Spleen (tissue), 11 donors: ENCODE results near the gene TCF7L2. TPM values are rescaled to one million over a fixed set of nuclear protein-coding genes. Genes with fewer than 3 reads are reported as not detected.

Experiments used
- DNase-seq: peaks from one replicate; pipeline ENCODE4 v3.0.0-alpha.2; 2020
- H3K27ac ChIP-seq, 8 donors: fragments of 200-600 bp; sonication (generic) in 7 of 8; 1 replicate in 4 of 8; 2 replicates in 4 of 8; pipeline versions ENCODE4 v1.5.0 to v1.8.0; 2016 to 2021; ENCODE audit warnings: inconsistent platforms in 4 of 8, mild to moderate bottlenecking in 4 of 8, moderate library complexity in 1 of 8
- H3K27me3 ChIP-seq, 7 donors: fragments of 200-600 bp; sonication (generic) in 6 of 7; replicated peaks in 1 of 7; 1 replicate in 4 of 7; 2 replicates in 3 of 7; pipeline versions ENCODE4 v1.5.0 to v1.8.0; 2016 to 2021; ENCODE audit warnings: inconsistent platforms in 3 of 7, mild to moderate bottlenecking in 1 of 7
- H3K36me3 ChIP-seq, 6 donors: fragments of 200-600 bp; sonication (generic) in 5 of 6; 1 replicate in 4 of 6; 2 replicates in 2 of 6; pipeline versions ENCODE4 v1.5.0 to v1.8.0; 2016 to 2021; ENCODE audit warnings: inconsistent platforms in 2 of 6
- H3K4me1 ChIP-seq, 6 donors: fragments of 200-600 bp; sonication (generic) in 5 of 6; 1 replicate in 3 of 6; 2 replicates in 3 of 6; pipeline versions ENCODE4 v1.5.0 to v1.8.0; 2016 to 2021; ENCODE audit warnings: inconsistent platforms in 3 of 6
- H3K4me3 ChIP-seq, 8 donors: fragments of 200-600 bp; sonication (generic) in 7 of 8; 1 replicate in 4 of 8; 2 replicates in 4 of 8; pipeline versions ENCODE4 v1.5.0 to v1.8.0; 2016 to 2021; ENCODE audit warnings: inconsistent platforms in 4 of 8, mild to moderate bottlenecking in 4 of 8, moderate library complexity in 2 of 8
- H3K9me3 ChIP-seq, 8 donors: fragments of 200-600 bp; sonication (generic) in 7 of 8; 1 replicate in 4 of 8; 2 replicates in 4 of 8; pipeline versions ENCODE4 v1.5.0 to v1.8.0; 2016 to 2021; ENCODE audit warnings: inconsistent platforms in 4 of 8
- CTCF ChIP-seq, 11 experiments: fragments of 200-600 bp in 7 of 11; fragments of 450-650 bp in 4 of 11; sonication (generic) in 4 of 11; IDR thresholded peaks in 8 of 11; conservative IDR thresholded peaks in 3 of 11; 1 replicate in 7 of 11; 2 replicates in 4 of 11; pipeline versions ENCODE4 v1.4.0 to v1.8.0; 2016 to 2021; ENCODE audit warnings: antibody characterized with exemption in 11 of 11, inconsistent platforms in 4 of 11, mild to moderate bottlenecking in 1 of 11
- POLR2A ChIP-seq, 3 donors: fragments of 450-650 bp; IDR thresholded peaks; one replicate each; pipeline ENCODE4 v1.5.1; 2017; ENCODE audit warnings: antibody characterized with exemption in 3 of 3, mild to moderate bottlenecking in 1 of 3
- POLR2AphosphoS5 ChIP-seq, 3 donors: sonication (generic); formaldehyde crosslinking; IDR thresholded peaks; one replicate each; pipeline ENCODE4 v1.5.1; 2017; ENCODE audit warnings: antibody characterized with exemption in 3 of 3
- WGBS, 5 donors: extraction: QIAGEN DNeasy Blood & Tissue Kit in 3 of 5; methylation state at CpG; one replicate each; pipeline versions ENCODE4 v1.1.5 to v1.1.7; 2013 to 2018; 5-methylcytosine and 5-hydroxymethylcytosine counted together
- intact Hi-C: fragments of 100-400 bp; cut with DNase I; formaldehyde crosslinking; loops from one replicate; pipeline ENCODE4 v1.15.0; 2023; ENCODE audit warnings: low total_unique reads
- polyA plus RNA-seq, 3 donors: library from polyadenylated mRNA; stranded (reverse); fragments of 200-250 nt; gene quantifications; one replicate each; pipeline ENCODE4 v1.2.1, GENCODE V29; 2013
- total RNA-seq, 7 donors: library from RNA; depleted of rRNA in 3 of 7; stranded (reverse); fragments of >200 nt in 3 of 7; fragmentation: NEBNext Ultra II Directional in 4 of 7; extraction: Animal tissue kit (Norgen Biotek cat#: 25700) in 4 of 7; gene quantifications; one replicate each; pipeline versions ENCODE4 v1.1.0 to v1.2.1, GENCODE V29; 2016 to 2021
- donor health status: healthy with polysubstance abuse.
- donor health status: DM: no; HTN: no; CAD: no; lungs with moderate emphysema.
- donor health status: DM: no; HTN: no; CAD: no.
- donor health status: Bipolar disorder and iron deficiency.
- donor health status: healthy.
- donor health status: DM: no; HTN: no; CAD: no.
- donor health status: DM: yes; HTN: yes; CAD: no.

TCF7L2 gene
- total and polyA plus RNA-seq, 10 donors: 4.6 to 85.6 (median 34.7) TPM

- Histone ChIP-seq H3K4me1 (peaks cover 0 to 6% (median 1%) of the 10 kb centered on the region in 6 donors), H3K36me3 (no peaks in the 10 kb centered on the region), H3K9me3 (no peaks in the 10 kb centered on the region), H3K27ac (no peak overlapping the region), H3K4me3 (no peak overlapping the region), H3K27me3 (no peaks in the 10 kb centered on the region)
- 55 to 81% (median 75%) methylated on average over 9 of the region's 9 CpGs for WGBS, 5 donors
- no peak for TF ChIP-seq CTCF (IDR thresholded peaks at IDR 0.05 in 8 of 11, conservative IDR thresholded peaks at IDR 0.05 in 3 of 11)
- TF ChIP-seq POLR2A (IDR thresholded peaks at IDR 0.05): no peak
- no peak for TF ChIP-seq POLR2AphosphoS5 (IDR thresholded peaks at IDR 0.05)
- intact Hi-C loops: no loop called here
- DNase-seq: no peak
Observed at GRCh38 chr10:112913661-112914287, 36.3 kb upstream of the TCF7L2 start.

GRCh38 chr10:112914288-112914952 lies 35.6 kb upstream of the TCF7L2 start:
- no peak overlapping the region for H3K4me3 ChIP-seq
- no peak overlapping the region for H3K27ac ChIP-seq
- no peaks in the 10 kb centered on the region for H3K9me3 ChIP-seq
- no peak for DNase-seq
- TF ChIP-seq POLR2AphosphoS5 (IDR thresholded peaks at IDR 0.05): no peak
- no peak for TF ChIP-seq POLR2A (IDR thresholded peaks at IDR 0.05)
- no peak for TF ChIP-seq CTCF (IDR thresholded peaks at IDR 0.05 in 8 of 11, conservative IDR thresholded peaks at IDR 0.05 in 3 of 11)
- H3K27me3 ChIP-seq: no peaks in the 10 kb centered on the region
- WGBS, 5 donors: 77 to 86% (median 80%) methylated on average over 7 of the region's 7 CpGs
- intact Hi-C loops: no loop called here
- peaks cover 0 to 6% (median 1%) of the 10 kb centered on the region in 6 donors for H3K4me1 ChIP-seq
- no peaks in the 10 kb centered on the region for H3K36me3 ChIP-seq

- Histone ChIP-seq H3K27ac (no peak overlapping the region), H3K9me3 (no peaks in the 10 kb centered on the region), H3K36me3 (no peaks in the 10 kb centered on the region), H3K4me1 (peaks cover 0 to 6% (median 1%) of the 10 kb centered on the region in 6 donors), H3K4me3 (no peak overlapping the region), H3K27me3 (no peaks in the 10 kb centered on the region)
- intact Hi-C loops: no loop called here
- no peak for DNase-seq
- no peak for TF ChIP-seq POLR2AphosphoS5 (IDR thresholded peaks at IDR 0.05)
- no peak for TF ChIP-seq POLR2A (IDR thresholded peaks at IDR 0.05)
- no peak for TF ChIP-seq CTCF (IDR thresholded peaks at IDR 0.05 in 8 of 11, conservative IDR thresholded peaks at IDR 0.05 in 3 of 11)
- 73 to 83% (median 81%) methylated on average over 11 of the region's 11 CpGs for WGBS, 5 donors
Observed at GRCh38 chr10:112915590-112916572, 34.2 kb upstream of the TCF7L2 start.
